CD4-positive, alpha-beta T cell treated with Interleukin-21 for 1 hour (primary cell): ENCODE data around the gene HOXC6.

Source experiments
- DNase-seq: peaks from one replicate; pipeline ENCODE4 v3.0.0-alpha.2; 2020

The HOXC6 gene

DNA sequence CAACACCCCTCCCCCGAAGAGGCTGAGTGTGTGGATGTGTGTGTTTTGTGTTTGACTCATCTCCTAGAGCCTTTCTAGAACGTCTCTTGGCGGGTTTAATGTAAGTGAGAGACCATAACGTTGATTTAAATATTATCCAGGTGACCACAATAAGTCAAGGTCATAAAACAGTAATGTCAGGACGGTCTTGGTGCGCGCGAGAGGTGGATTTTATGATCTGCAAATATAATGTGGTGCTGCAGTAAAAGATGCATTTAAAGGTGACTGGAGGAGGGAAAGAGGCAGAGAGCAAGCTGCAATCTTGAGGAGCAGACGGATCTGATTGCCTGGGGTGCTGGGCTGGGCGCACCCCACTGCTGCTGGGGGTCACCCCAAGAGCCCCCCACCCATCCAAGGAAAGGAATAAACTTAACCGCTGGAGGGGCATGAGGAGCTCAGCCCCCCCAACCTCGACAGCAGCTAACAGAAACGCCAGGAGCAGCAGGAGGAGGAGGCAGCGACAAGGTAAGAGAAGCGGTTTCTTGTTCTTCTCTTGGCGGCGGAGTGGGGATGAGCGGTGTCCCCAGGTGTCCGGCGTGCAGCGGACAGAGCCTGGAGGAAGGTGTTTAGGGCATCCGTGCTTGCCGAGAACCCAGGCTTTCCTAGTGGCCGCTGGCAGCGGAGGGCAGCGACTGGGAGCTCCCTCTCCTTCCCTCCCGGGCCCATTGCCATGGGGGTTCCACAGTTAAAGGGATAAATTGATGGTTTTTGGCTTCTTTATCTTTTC lies 37.7 kb upstream of the HOXC6 start:
- no peak for DNase-seq

DNA sequence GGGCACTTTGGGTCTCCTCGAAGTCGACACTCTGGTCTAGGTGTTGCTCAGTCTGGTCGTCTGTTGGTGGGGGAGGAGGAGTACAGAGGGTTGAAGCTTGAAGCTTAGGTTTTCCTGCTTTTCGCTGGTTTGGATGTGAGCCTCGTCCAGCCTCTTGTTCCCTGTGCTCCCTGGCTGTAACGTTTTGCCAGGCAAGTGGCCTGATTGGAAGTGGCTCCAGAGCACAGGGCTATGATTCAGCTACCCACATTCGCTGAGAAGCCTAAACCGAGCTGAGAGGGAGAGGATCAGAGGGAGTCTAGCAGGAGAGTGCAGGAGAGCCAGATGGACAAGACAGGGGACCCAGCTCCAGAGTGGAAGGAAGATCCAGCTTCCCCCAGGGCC lies 37.2 kb upstream of the HOXC6 start:
- no peak for DNase-seq

DNA sequence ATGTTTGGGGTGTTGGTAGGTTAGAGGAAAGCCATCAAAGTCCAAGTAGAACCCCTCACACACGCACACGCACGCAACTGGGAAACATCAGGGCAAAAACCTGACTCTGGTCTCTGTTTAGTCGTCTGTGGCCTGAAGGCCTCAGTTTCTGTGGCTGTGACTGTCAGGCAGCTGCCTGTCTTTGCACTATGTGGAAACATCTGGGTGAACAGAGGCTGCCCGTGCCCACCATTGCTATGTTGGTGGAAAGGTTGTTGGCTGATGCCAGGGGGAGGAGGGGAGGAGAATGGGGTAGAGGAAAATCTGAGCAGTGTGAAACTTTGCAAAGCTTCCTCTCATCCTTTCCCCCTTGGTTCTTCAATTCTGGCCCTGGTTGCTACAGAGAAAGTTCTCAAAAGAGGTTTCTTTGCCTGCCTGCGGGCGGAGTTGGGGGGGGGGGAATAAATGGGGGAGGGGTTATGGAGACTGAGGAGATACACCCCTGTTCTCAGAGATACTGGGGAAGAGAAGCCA lies 35.8 kb upstream of the HOXC6 start:
- no peak for DNase-seq

DNA sequence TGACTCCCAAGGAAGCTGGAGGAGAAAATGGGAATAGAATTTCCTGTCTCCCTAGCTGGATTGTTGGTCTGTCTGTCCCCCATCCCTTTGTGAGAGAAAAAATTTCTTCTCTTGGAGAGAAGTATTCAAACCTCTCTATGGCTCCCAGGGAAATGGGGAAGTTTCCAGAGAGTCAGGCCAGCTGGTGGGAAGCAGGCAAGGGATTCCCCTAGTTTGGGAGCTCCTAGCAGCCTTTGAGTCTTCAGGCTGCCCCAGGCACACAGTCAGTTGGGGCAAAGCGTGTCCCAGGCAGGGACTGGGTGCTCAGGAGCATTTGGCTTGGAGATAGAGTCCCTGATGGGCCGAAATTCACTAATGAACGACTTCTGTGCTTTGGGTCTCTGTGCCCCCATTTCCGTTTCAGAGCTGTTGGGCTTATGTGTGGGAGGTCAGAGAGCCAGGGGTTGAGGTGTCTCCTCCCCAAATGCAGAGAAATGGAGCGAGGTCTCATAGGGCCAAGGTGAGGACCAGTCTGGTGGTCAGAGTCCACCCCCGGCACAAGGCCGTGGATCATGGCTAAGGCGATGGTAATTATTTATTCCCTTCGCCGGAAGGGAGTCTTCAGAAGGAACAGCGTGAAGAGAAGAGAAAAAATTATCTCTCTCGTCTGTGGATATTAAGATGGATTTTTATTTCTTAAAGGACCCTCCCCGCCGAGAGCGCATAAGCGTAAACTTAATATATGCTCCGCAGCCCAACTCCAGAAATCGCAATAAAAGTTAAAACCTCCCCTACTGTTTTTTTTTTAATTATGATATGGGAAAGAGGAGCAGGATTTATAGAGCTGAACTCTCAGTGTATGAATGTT lies 34.9 kb upstream of the HOXC6 start:
- no peak for DNase-seq

DNA sequence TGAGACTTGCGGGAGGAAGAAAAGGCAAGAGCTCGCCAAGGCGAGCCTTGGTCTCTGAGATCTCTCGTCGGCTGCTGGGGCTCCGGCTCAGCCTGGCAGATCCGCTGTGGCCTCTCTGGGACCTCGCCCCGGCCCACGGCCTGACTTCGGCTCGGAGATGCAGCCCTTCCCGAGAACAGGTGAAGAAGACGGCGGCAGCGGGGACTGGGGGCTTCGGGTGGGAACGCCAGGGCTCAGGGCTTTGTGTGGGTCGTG lies 34.3 kb upstream of the HOXC6 start:
- no peak for DNase-seq

DNA sequence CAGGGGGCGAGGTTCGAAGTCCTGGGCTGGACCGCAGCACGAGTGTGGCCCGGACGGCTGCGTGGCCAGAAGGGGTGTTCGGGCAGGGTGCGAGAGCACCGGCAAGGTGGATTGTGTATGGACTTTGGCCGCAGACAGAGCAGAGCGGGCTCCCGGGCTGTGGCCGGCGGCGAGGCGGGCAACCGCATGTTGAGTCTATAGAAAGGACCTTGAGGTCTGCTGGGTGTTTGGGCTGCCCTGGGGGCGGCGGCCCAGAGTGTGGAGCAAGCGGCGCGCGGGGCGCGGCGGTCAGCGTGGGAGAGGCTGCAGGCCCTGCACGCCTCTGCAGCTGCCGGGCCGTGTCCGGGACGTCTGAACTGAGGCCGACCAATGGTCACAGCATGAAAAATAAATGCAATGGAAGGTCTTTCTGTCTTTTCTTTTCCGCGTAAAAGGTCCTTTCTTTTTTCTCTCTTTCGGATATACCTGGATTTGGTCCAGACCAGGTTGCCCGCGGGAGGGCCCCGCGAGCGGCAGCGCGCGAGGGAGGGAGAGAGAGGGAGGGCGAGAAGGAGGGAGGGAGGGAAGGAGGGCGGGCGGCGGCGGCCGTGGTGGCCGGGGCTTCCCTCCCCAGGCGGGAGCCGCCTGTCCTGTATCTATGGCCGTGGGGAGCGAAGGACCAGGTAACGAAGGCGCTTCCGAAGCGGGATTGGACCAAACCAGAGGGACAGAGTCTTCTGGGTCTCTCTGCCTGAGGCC lies 33.8 kb upstream of the HOXC6 start:
- DNase-seq: no peak

DNA sequence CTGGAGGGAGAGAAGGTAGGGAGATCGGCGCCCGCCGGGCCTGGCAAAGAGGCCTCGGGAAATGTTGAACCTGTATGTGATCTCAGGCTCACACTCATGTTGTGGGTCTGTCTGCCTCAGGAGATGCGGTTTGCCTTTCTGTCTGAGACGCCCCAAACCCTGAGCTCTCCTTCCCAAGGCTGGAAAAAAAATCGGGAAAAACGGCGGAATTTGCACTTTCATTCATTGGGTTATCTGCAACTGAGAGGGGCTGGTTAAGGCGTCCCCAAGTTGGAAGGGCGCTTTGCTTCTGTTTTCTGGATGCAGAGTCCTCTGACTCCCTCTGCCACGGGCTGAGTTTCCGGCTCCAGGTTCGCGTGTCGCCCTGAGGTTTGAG lies 33.2 kb upstream of the HOXC6 start:
- DNase-seq: no peak

DNA sequence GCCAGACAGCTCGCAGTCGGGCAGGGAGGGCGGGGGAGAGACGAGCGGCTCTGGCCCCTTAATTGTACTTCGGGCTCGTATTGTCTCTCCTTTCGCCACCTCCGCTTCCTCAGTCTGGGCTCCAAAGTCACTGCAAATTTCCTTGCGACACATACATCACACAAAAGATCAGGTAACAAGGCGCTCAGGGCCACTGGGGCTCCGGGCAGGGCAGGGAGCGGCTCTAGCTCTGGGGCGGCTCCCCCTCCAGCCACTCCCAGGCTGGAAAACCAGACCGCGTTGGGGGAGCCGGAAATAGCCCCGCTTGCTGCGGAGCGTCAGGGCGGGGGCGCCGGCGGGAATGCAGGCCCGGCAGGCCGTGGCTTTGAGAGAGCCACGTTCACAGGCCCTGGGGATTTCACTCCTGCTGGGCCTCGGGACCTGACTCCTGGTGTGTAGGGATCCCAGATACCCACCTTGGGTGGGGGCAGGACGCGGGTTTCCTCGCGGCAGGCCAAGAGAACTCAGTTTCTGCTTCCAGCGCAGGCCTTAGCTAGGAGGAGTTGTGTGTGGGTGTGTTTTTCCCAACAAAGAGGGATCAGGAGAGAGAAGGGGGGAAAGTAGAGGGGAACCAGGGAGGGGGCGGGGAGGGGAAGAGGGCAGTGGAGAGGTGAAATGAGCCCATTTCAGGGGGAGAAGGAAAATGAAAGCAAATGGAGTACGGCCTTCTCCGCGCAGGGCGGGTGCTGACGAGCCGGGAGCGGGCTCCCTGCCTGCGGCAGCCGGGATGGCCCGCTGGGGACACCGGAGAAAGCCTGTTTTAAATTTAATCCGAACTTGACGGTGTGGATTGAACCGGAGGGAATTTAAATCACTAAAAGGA lies 32.6 kb upstream of the HOXC6 start:
- DNase-seq: no peak

DNA sequence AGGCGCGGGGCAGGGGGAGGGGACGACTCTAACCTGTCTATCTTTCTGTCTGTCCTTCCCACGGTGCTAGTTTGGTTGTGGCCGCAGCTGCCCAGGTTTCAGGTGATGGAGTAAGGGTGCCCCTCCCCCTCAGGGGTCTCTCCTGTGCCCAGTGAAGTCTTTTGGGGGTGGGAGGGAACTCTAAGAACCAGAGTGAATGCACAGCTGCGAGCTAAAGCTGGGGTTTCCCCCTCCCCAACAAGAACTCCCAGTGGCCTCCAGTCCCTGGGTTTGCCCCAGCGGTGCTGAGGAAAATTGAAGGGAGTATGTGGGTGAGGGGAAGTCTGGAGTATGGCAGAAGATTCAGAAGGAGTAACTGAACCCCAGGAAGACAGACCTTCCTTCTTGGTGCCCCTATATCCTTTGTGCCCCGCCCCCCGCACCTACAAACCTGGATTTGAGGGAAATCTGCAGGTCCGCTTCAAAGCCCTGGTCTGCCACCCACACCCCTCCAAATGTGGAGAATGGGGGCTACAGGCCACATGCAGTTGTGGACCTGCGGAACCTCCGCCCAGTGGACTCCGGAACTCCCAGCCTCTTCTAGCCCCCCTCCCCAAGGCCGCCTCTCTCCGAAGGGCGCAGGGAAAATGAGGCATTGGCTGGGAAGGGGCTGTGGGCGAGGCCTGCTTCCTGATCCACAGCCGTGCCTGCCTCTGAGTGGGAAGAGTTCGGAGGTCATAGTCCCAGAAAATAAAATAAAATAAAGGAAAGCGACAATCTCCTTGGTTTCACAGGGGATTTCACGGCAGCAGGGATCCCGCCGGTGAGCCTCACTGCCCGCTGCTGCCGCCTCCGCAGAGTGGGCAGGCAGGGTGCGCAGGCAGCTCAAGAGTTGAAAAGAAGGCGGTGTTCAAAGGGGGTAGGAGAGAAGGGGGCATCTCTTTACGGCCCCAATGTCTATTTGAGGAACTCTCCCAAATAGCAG lies 31.7 kb upstream of the HOXC6 start:
- no peak for DNase-seq

DNA sequence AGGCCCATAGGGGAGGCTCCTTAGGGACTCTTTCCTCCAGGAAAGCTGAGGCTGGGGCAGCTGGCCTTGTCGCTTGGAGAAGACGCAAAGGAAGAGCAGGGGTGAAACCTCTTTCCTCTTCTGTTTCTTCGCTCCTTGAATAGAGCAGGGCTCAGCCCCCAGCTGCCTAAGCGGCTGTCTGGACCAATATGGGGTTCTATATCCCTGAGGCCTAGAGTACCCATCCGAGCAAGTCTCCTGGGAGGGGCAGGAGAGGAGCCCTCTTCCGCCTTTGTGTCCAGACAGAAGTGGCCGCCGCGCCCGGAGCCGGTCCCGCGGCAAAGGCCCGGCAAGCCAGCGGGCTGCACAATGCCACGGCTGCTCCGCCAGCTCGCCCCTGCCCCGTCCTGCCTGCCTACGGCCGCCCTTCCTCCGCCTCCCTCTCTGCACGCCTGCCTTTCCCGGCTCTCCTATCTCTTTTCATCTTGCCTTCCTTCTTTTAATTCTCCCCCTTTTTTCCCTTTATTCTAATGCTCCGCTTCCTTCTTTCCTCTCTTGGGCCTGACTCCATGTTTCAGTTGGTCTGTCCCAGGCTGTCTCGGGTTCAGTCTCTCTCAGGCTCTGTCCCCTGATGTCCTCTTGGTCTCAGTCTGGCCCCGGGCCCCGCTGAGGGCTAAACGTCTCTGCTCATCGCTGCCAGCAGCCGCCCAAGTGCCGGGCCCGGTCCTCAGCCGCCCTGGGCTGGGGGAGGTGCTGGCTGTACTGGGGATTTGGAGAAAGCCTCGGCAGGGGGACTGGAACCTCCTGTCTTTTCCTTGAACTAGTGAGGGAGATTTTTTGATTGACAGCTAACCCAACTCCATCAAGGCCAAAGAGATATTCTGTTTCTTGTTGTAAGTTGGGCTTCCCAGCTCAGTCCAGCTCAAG lies 30.8 kb upstream of the HOXC6 start:
- no peak for DNase-seq

DNA sequence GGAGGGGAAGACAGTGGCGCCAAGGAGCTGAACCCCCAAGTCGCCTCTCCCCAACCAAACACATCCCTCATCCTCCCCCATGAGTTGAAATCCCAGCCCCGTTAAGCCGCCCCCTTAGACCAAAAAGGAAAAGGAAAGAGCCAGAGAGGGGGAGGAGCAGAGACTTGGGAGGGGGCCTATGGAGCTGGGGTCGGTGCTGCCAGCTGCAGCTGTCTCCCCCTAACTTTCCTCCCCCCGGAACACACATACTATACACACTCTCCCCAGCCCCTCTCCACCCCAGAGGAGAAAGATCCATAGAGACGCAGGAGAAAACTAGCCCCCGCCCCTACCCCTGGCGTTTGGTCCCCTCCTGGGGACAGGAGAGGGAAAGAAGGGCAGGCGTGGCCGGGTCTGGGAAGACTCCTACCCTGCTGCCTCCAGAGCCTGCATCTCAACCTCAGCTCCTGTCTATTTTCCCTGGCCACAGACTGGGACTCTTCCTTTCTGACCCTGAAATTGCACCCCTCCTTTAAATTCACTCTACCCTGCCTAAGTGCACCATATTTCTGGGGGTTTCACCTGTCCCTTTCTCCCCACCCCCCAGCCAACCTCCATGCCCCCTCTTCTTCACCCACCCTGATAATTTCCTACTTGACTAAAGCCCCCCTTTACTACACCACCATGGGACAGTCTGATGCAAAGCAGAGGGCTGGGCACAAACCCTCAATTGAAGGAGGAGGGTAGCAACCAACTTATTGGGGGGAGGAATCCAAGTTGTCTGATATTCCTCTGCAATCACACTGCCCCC lies 29.9 kb upstream of the HOXC6 start:
- no peak for DNase-seq

DNA sequence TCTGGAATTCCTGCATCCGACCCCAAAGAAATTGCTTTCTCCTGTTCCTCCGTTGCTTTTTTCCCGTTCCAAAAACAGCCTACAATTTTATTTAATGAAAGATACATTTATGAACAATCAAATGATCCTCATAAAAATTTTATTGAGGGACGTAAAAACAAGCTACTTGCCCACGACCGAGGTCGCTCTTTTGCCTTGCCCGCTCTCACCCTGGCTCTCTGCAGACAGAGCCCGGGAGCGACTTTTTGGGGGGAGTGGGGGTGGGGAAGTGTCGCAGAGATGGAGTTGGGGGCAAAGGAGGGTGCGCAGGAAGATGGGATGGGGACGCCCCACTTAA lies 29.4 kb upstream of the HOXC6 start:
- no peak for DNase-seq

DNA sequence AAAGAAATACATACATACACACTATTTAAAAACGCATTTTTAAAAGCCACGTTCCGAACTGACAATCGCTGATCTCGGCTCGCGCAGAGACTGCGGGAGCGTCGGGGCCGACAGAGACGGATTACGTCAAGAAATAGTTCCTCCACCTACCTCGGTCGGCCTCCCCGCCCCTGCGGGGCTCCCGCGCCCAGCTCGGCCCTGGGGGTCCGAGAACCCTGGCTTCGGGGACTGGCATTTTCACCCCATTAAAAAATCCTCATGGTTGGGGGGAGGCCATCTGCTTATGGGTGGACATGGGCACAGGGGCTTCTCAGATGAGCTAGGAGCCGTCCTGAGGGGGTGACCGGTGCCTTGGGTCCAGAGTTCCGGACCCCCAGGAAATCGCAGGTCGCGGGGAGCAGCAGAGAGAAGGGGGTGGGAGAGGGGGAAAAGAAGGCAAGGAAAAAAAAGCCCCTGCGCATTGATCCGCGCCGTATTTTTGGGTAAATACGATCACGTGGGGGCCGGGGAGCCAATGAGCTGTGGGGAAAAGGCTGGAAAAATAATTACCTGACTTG lies 28.6 kb upstream of the HOXC6 start:
- DNase-seq: no peak

DNA sequence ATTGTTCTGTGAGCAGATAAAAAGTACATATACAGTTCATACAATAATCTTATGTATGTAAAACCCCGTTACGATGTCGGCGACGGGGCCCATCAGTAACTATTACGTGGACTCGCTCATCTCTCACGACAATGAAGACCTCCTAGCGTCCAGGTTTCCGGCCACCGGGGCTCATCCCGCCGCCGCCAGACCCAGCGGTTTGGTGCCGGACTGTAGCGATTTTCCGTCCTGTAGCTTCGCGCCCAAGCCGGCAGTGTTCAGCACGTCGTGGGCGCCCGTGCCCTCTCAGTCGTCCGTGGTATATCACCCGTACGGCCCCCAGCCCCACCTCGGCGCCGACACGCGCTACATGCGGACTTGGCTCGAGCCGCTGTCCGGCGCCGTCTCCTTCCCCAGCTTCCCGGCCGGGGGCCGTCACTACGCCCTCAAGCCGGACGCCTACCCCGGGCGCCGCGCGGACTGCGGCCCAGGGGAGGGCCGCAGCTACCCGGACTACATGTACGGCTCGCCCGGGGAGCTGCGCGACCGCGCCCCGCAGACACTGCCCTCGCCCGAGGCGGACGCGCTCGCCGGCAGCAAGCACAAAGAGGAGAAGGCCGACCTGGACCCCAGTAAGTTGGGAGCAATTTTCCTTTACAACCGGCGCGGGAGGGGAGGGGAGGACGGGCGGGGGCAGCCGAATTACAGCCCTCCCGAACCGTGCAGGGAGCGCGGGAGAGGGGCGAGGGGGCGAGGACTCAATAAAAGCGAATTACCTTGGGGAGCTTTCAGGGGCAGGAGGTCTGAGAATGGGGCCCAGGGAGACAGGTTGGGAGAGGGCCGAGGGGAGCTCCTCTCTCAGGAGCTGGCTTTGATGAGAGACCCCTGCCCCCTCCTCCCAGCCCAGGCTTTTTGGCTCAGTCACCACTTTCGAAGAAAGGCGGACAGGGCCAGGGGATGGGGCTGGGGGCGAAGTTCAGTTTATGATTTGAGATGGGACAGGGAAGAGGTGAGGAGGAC lies 27.8 kb upstream of the HOXC6 start, which contains the start of gene HOXC9:
Gene HOXC9 (plus strand): TSS at position 46 of the 999 bp plus-strand sequence. CDS start 28 bp downstream, at position 74.
- DNase-seq: no peak

DNA sequence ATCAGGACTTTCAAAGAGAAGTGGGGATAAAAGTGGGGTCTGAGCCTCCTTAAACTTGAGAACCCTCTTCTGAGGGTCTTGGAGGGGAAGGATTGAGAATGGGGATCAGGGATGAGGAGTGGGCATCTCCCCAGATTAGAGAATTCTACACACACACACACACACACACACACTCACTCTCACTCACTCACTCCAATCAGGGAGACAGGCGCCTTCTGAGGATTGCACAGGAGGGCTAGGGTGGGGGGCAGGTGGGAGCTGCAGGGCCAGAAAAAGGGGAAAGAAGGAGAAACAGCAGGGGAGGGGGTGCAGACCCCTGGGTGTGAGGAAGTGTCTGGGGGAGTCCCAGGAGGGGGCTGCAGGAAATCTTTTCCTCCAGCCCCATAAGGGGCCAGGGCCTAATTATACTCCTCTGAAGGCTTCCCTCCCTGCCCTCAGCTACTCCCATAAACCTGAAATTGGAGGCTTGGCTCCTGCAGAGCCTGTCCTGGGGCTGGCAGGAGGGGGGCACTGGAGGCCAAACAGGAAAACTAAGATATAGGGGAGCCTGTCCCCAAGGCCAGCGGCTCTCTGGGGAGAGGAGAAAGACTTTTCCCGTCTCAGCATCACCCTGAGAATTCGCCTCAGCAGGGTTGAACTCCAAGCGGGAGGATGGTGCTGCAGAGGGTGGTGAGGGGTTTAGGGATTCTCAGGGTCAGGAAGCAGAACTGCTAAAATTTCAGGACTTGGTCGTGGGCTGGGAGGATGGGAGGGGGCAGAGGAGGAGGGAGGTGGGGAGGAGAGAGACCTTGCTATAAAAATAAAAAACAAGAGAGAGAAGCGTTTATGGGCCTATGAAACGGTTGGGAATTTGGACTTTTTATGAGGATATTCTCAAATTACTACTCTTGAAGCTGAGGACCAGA lies 26.7 kb upstream of the HOXC6 start:
- DNase-seq: no peak

DNA sequence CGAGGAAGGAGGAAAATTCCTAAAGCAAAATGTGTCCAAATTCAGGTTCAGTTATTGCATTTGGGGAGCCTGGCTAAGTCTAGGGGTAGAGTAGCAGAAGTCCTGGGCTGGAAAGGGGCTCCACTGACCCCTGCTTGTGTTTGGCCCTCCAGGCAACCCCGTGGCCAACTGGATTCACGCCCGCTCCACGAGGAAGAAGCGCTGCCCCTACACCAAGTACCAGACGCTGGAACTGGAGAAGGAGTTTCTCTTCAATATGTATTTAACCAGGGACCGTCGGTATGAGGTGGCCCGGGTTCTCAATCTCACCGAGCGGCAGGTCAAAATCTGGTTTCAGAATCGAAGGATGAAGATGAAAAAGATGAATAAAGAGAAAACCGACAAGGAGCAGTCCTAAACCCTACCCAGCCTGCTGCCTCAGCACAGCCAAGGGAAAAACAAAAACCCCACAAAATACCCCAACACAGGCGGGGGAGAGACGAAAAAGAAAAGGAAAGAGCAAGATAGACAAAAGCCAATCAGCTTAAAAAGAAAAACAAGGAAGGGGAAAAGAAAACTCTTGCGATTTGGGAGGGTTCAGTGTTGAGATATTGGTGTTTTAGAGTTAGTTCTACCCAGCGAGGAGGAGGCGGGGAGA lies 25.8 kb upstream of the HOXC6 start:
- DNase-seq: no peak
